NCI-H1930 (cell line): ENCODE results near the gene HIPK1.
"Not testable (repeated sequence)": the region's sequence is repeated elsewhere in the genome, so short reads cannot be mapped to it uniquely, and the experiment has no call there.

Experiments
- DNase-seq, 2 experiments: peaks; one replicate each; lab custom pipeline; 2025; lab: John Stamatoyannopoulos, UW

HIPK1 gene

DNA sequence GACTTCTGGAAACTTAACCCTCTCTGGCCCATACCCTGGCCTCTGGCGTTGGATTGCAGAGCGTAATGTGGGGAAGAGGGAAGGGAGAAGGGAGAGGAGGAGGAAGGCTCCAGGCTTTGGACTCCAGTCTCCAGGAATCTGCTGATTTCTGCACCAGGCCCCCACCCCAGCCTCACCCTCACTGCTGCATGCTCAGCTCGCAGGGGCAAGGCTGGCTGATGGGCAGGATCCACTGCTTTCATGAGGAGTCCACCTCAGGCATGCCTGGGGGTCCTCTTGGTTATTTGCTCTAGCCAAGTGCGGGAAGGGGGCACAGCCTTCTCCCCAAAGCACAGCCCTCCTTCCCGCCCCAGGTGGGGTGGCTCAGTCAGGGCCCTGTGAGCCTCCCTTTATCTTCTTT lies 53.8 kb downstream of the HIPK1 start:
- DNase-seq: no peak

DNA sequence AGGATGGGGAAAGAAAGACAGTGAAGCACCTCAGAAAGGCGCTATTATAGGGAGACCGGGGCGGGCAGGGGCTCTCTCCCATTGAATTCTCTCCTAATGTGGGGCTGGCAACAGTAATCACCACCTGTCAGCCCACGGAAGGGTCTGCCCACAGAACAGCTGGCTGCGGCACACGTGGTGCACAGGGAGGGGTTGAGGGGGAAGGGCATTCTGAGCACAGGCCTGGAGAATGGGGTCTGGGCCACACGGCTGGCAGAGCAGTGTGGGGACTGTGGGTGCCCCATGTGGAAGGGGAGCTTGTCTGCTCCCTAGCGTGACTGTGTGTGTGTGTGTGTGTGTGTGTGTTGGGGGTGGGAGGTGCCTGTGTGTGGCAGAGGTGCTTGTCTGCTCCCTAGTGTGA lies 54.3 kb downstream of the HIPK1 start:
- no peak for DNase-seq

GRCh38 chr1:113983826-113984225 lies 54.7 kb downstream of the HIPK1 start:
- DNase-seq: no peak

- no peak for DNase-seq
Measured at GRCh38 chr1:113984710-113985109, 55.6 kb downstream of the HIPK1 start.

DNA sequence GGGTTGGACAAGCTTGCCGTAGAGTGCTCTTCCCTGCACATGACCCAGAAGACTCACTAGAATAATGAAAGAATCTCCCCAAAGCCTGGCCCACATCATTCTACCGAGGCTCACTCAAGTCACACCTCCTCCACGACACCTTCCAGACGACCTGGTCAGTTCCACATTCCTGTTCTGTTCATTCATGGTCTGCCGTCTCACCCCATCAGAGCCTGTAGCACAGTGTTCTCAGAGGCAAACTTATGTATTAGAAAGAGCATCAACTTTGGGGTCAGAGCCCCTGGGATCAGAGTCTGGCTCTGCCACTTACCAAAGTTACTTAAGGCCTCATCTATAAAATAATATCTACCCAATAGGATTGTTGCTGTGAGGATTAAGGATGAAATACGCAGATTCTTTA lies 57.7 kb downstream of the HIPK1 start:
- no peak for DNase-seq

- DNase-seq: no peak
Measured at GRCh38 chr1:113987259-113987658, 58.1 kb downstream of the HIPK1 start.

DNA sequence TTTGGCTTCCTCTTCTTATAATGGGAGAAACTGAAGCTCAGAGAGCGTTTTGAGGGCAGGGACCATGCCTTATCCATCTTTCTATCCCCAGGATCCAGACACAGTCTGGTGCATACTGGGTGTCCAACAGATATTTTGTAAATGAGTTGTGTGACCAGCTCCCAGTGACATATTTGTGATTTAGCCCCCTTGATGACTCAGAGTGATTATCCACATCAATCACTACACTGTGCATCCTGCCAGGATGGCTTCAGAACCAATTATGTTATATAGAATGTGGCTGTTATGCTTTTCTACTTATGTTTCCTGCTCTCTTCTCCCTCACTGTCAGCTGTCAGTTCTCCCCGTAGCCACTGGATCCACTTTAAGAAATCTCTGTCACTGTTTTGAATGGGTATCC lies 61.4 kb downstream of the HIPK1 start:
- DNase-seq: no peak

GRCh38 chr1:113990961-113991360 lies 61.8 kb downstream of the HIPK1 start:
- no peak for DNase-seq

DNA sequence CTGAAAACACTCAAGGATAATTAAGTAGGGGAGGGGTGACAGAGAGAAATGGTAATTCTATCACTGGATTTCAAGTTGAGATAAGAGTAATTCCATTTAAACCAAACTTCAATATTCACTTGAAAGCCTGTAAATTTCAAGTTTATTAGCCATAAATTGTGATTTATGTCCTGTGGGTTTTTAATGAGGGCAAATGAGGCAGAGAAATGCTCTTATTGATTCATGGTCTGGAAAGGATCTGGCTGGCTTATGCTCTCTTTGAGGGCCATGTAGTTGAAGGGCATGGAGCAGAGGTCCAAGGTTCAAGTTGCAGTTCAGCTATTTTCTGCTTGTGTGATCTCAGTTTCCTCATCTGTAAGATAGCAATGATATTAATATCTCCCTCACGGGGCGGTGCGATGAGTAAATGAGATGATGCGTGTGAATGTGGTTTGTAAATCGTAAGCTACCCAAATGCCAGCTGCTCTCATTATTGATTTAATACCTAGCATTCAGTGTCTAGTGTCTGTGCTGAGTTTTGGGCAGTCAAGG lies 62.4 kb downstream of the HIPK1 start:
- no peak for DNase-seq

- DNase-seq: no peak
Measured at GRCh38 chr1:113993072-113993471, 63.9 kb downstream of the HIPK1 start.

GRCh38 chr1:113993766-113994165 lies 64.6 kb downstream of the HIPK1 start:
- DNase-seq: no peak

DNA sequence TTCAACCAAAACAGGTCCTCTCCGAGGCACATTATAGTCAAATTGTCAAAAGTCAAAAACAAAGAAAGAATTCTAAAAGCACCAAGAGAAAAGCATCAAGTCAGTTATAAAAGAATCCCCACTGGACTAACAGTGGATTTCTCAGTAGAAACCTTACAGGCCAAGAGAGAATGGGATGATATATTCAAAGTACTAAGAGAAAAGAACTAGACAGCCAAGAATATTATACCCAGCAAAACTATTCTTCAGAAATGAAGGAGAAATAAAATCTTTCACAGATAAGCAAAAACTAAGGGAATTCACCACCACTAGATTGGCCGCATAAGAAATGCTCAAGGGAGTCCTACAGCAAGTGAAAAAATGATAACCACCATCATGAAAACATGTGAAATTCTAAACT lies 66.3 kb downstream of the HIPK1 start:
- DNase-seq: no peak

- no peak for DNase-seq
Measured at GRCh38 chr1:113998361-113998760, 69.2 kb downstream of the HIPK1 start.

DNA sequence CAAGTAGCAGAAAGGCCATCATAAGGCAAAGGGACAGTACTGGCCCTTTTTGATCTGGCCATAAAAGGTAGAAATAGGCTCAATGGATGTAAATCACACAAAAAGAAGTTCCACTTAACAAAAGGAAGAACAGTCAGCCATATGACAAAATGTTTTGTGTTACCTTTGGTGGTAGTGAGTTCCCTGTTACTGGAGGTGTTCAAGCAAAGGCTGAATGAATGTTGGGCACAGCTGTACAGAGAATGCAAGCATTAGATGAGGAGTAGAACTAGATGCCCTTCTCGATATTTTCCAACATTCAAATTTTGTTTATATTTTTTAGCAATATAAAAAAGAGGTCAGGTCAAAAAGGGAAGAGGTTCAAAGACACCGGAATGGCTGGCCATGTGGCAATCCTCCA lies 70.1 kb downstream of the HIPK1 start:
- DNase-seq: no peak

- no peak for DNase-seq
Measured at GRCh38 chr1:113999799-114000198, 70.7 kb downstream of the HIPK1 start.

- no peak for DNase-seq
Measured at GRCh38 chr1:114000406-114000805, 71.3 kb downstream of the HIPK1 start.

DNA sequence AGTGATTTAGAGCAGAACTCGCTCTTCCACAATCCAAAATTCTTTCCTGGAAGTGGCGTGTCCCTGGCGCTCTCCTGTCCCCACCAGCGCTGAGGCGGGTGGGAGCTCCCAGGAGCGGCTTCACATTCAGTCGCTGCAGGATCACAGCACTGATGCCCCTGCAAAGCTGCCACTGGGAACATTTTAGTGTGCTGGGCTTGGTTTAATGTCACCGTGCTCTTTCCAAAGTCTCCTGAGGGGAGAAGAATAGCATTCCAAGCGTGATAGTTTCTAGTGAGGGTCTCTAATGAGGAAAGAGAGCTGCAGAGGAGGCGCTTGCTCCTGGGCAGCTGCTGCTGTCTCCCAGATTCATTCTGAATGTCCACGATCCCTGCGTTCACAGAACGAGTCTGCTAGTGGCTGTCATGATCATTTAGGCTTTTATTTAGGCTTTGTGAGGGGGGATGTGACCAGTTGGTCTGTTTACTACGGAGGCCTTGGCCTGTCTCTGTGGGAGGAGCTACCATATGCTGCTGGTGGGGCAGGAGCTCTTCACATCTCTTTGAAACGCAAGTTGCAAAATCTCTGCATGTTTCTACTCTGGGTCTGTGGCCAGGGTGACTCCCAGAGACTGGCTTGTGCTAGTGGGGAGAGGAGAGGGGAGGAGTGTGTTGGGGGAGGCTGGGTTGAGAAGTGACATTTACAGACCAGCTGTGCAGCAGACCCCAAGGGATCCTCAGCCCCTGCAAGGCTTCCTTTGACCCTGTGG lies 73.5 kb downstream of the HIPK1 start:
- DNase-seq: no peak

- no peak for DNase-seq
Measured at GRCh38 chr1:114003431-114003830, 74.3 kb downstream of the HIPK1 start.

- DNase-seq: not testable (repeated sequence)
Measured at GRCh38 chr1:114006825-114007224, 77.7 kb downstream of the HIPK1 start.

- no peak for DNase-seq
Measured at GRCh38 chr1:114008480-114008941, 79.4 kb downstream of the HIPK1 start.

- DNase-seq: no peak
Measured at GRCh38 chr1:114008993-114009392, 79.9 kb downstream of the HIPK1 start.

GRCh38 chr1:114009393-114009792 lies 80.3 kb downstream of the HIPK1 start:
- no peak for DNase-seq

GRCh38 chr1:114010433-114011184 lies 81.5 kb downstream of the HIPK1 start:
- DNase-seq: no peak
